K562 (cell line): ENCODE results near the gene TMEM243. TPM values are rescaled to one million over a fixed set of nuclear protein-coding genes. Genes with fewer than 3 reads are reported as not detected.

Experiments used
- BACH1 ChIP-seq: fragments of 200-800 bp; sonication (Bioruptor generic); IDR thresholded peaks from 2 replicates; pipeline ENCODE4 v1.6.1; 2016; ENCODE audit warnings: missing genetic modification characterization, missing compliant biosample characterization
- BCL6 ChIP-seq: fragments of 250-450 bp; sonication (Bioruptor Pico); IDR thresholded peaks from 2 replicates; pipeline ENCODE4 v1.4.0; 2020
- BCOR ChIP-seq: fragments of 450-650 bp; IDR thresholded peaks from 2 replicates; pipeline ENCODE4 v1.6.1; 2016
- CGGBP1 ChIP-seq: fragments of 250-450 bp; sonication (Bioruptor Pico); IDR thresholded peaks from 2 replicates; pipeline ENCODE4 v1.9.0; 2021; ENCODE audit warnings: mild to moderate bottlenecking
- CREB5 ChIP-seq: fragments of 250-450 bp; sonication (Bioruptor Pico); IDR thresholded peaks from 2 replicates; pipeline ENCODE4 v1.5.0; 2020; ENCODE audit warnings: mild to moderate bottlenecking
- FOXP4 ChIP-seq: sonication (generic); formaldehyde crosslinking; IDR thresholded peaks from 2 replicates; pipeline ENCODE4 v1.8.0; 2022; ENCODE audit warnings: mild to moderate bottlenecking, missing genetic modification reagents, borderline replicate concordance
- GMEB1 ChIP-seq: fragments of 250-450 bp; sonication (Bioruptor Pico); IDR thresholded peaks from 2 replicates; pipeline ENCODE4 v1.4.0; 2020; ENCODE audit warnings: mild to moderate bottlenecking
- HINFP ChIP-seq: fragments of 450-650 bp; conservative IDR thresholded peaks from 2 replicates; pipeline ENCODE4 v1.6.1; 2016; ENCODE audit warnings: missing genetic modification characterization, low read depth, mild to moderate bottlenecking, control low read depth, missing compliant biosample characterization
- MAZ ChIP-seq, 2 experiments: fragments of 450-650 bp in 1 of 2; sonication (generic) in 1 of 2; formaldehyde crosslinking; IDR thresholded peaks in 1 of 2; conservative IDR thresholded peaks in 1 of 2; 2 replicates each; pipeline versions ENCODE4 v1.4.0 to v1.5.0; 2020; ENCODE audit warnings: mild to moderate bottlenecking in 1 of 2, missing genetic modification reagents in 1 of 2
- NFE2 ChIP-seq: IDR thresholded peaks from 2 replicates; pipeline ENCODE4 v1.6.1; 2014; ENCODE audit warnings: antibody characterized with exemption, low read depth
- RAD21 ChIP-seq, 2 experiments: fragments of 250-450 bp in 1 of 2; fragments of 450-650 bp in 1 of 2; sonication (Bioruptor Pico) in 1 of 2; formaldehyde crosslinking in 1 of 2; IDR thresholded peaks in 1 of 2; conservative IDR thresholded peaks in 1 of 2; 2 replicates each; pipeline versions ENCODE4 v1.4.0 to v1.8.0; 2020 to 2022; ENCODE audit warnings: mild to moderate bottlenecking in 2 of 2, moderate library complexity in 1 of 2
- RBFOX2 ChIP-seq: fragments of 200-400 bp; formaldehyde crosslinking; IDR thresholded peaks from 2 replicates; pipeline ENCODE4 v1.6.1; 2017; ENCODE audit warnings: low read depth, mild to moderate bottlenecking, low read length, moderate library complexity
- SREBF1 ChIP-seq: fragments of 150-350 bp; IDR thresholded peaks from 2 replicates; pipeline ENCODE4 v1.6.1; 2014; ENCODE audit warnings: antibody characterized with exemption, low read depth, low read length, borderline replicate concordance
- TEAD4 ChIP-seq, 2 experiments: sonication (generic) in 1 of 2; formaldehyde crosslinking in 1 of 2; IDR thresholded peaks; 2 replicates each; pipeline versions ENCODE4 v1.6.1 to v1.8.0; 2012 to 2022; ENCODE audit warnings: borderline replicate concordance in 1 of 2, inconsistent platforms in 1 of 2, low read length in 1 of 2, mild to moderate bottlenecking in 1 of 2, missing genetic modification reagents in 1 of 2
- ZFPM2 ChIP-seq: fragments of 250-450 bp; sonication (Bioruptor Pico); IDR thresholded peaks from 2 replicates; pipeline ENCODE4 v1.5.1; 2022; ENCODE audit warnings: mild to moderate bottlenecking
- ZNF41 ChIP-seq: fragments of 250-450 bp; sonication (Bioruptor Pico); conservative IDR thresholded peaks from 2 replicates; pipeline ENCODE4 v1.4.0; 2020; ENCODE audit warnings: mild to moderate bottlenecking
- ZNF717 ChIP-seq: fragments of 250-450 bp; sonication (Bioruptor Pico); IDR thresholded peaks from 2 replicates; pipeline ENCODE4 v1.5.0; 2021
- polyA plus RNA-seq, 8 experiments: library from polyadenylated mRNA; depleted of rRNA in 4 of 8; stranded (reverse) in 5 of 8; unstranded in 3 of 8; fragments of >200 nt; fragmentation: Nextera tagmentation in 2 of 8; fragmentation: Illumina TruSeq in 1 of 8; extraction: Ambion mirVana in 2 of 8; extraction: Trizol in 1 of 8; gene quantifications; 2 replicates each; pipeline versions ENCODE4 v1.2.1 to v1.2.3, GENCODE V29; 2011 to 2014; ENCODE audit warnings: inconsistent platforms in 1 of 8, missing spikeins in 1 of 8
- total RNA-seq, 7 experiments: library from RNA; depleted of rRNA in 6 of 7; stranded (reverse); fragments of >200 nt in 6 of 7; fragmentation: Illumina TruSeq in 2 of 7; extraction: Trizol in 2 of 7; gene quantifications; 2 replicates each; pipeline versions ENCODE4 v1.2.1 to v1.2.3, GENCODE V29; 2011 to 2021; ENCODE audit warnings: low replicate concordance in 1 of 7

Gene TMEM243
- total and polyA plus RNA-seq, 9 of the 15 experiments (the other 6 are each of a cell fraction or from before 2014, with no cell fraction given), result 3.9 to 8.6 (median 6.1) TPM

- 0 out of 2 replicates have a peak, but pooled peaks have one; percentile 82 for TF ChIP-seq FOXP4 (CRISPR knock-in tag)
- TF ChIP-seq TEAD4 (IDR thresholded peaks at IDR 0.05; ENCODE audit: low read length), result peak; percentile 71
- 0 out of 2 replicates have a peak, but pooled peaks have one; percentile 81 for TF ChIP-seq TEAD4 (CRISPR knock-in tag; IDR thresholded peaks at IDR 0.05; ENCODE audit: borderline replicate concordance)
- TF ChIP-seq ZNF717 (CRISPR knock-in tag), result 0 out of 2 replicates have a peak, but pooled peaks have one; percentile 20
- TF ChIP-seq BCL6 (CRISPR knock-in tag), result no peak
- no peak for TF ChIP-seq SREBF1
- TF ChIP-seq BCOR, result peak; percentile 45
- TF ChIP-seq HINFP (tag), result no peak
- TF ChIP-seq CREB5 (CRISPR knock-in tag), result no peak
- TF ChIP-seq NFE2, result peak; percentile 19; the same call in 1 of the 2 replicates
- TF ChIP-seq GMEB1 (CRISPR knock-in tag), result peak; percentile 83
- TF ChIP-seq CGGBP1 (CRISPR knock-in tag), result peak; percentile 21; the same call in 1 of the 2 replicates
- TF ChIP-seq ZNF41 (CRISPR knock-in tag), result peak; percentile 43; the same call in 1 of the 2 replicates
- peak; percentile 99 for TF ChIP-seq MAZ (CRISPR knock-in tag; conservative IDR thresholded peaks at IDR 0.05 in 1 of 2, IDR thresholded peaks at IDR 0.05 in 1 of 2)
- TF ChIP-seq BACH1 (tag), result no peak
- no peak; the same call in 1 of the 2 replicates for TF ChIP-seq ZFPM2
- peak; percentile 99 for TF ChIP-seq RBFOX2
- TF ChIP-seq RAD21 (CRISPR knock-in tag; conservative IDR thresholded peaks at IDR 0.05 in 1 of 2, IDR thresholded peaks at IDR 0.05 in 1 of 2), result no peak
Observed at GRCh38 chr7:87152112-87152896, 67.2 kb downstream of the TMEM243 start, which contains the start of gene DMTF1 (continued).
